ENCODE results near the gene LPAR3.

Gene LPAR3

GRCh38 chr1:84803604-84804003, 89.4 kb downstream of the LPAR3 start:
- H3K27ac ChIP-seq = no peak overlapping the region
- no peaks in the 10 kb centered on the region for H3K4me1 ChIP-seq (ENCODE audit: control insufficient read depth in 1 of 2, insufficient read depth in 1 of 2, low read depth in 1 of 2, low read length in 1 of 2)
- no peak for TF ChIP-seq CTCF (IDR thresholded peaks at IDR 0.05)
- no peak overlapping the region for H3K4me3 ChIP-seq (ENCODE audit: low read depth in 1 of 2, low read length in 1 of 2)
- H3K27me3 ChIP-seq = no peaks in the 10 kb centered on the region
- no peaks in the 10 kb centered on the region for H3K9me3 ChIP-seq
- no peaks in the 10 kb centered on the region for H3K36me3 ChIP-seq

DNA sequence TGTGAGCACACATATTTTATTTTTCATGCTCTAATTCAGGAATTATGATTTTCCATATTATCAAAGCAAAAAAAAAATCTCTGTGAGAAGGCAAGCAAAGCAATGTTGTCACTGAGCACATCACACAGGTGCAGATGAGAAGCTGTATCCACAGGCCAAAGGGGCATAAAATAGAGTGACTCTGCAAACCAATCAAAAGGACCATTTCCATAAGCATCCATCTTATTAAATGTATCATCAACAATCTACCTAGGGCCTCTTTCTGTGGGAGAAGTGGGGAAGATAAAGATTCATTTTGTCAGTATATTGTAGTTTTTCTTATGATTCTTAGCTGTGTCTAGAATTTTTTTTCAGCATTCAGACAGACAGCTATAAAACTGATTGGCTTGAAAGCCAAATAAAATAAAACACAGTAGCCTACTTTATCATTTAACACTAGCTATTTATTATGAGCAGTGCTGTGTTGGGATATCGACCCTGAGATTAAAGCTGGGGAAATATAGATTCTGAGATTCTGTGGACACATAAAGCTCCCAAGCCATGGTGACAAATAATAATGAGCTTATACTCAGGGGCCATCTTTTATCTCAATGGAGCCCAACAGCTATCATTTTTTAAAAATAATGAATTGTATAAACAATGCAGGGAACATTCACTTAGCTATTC, 90.3 kb downstream of the LPAR3 start:
- H3K27ac ChIP-seq = no peak overlapping the region
- H3K27me3 ChIP-seq = no peaks in the 10 kb centered on the region
- no peaks in the 10 kb centered on the region for H3K9me3 ChIP-seq
- H3K36me3 ChIP-seq = no peaks in the 10 kb centered on the region
- H3K4me3 ChIP-seq (ENCODE audit: low read depth in 1 of 2, low read length in 1 of 2) = no peak overlapping the region
- no peaks in the 10 kb centered on the region for H3K4me1 ChIP-seq (ENCODE audit: control insufficient read depth in 1 of 2, insufficient read depth in 1 of 2, low read depth in 1 of 2, low read length in 1 of 2)
- no peak for TF ChIP-seq CTCF (IDR thresholded peaks at IDR 0.05)

- H3K4me3 ChIP-seq (ENCODE audit: low read depth in 1 of 2, low read length in 1 of 2) = no peak overlapping the region
- no peak for TF ChIP-seq CTCF (IDR thresholded peaks at IDR 0.05)
- no peaks in the 10 kb centered on the region for H3K9me3 ChIP-seq
- no peaks in the 10 kb centered on the region for H3K36me3 ChIP-seq
- H3K27me3 ChIP-seq = no peaks in the 10 kb centered on the region
- H3K27ac ChIP-seq = no peak overlapping the region
- H3K4me1 ChIP-seq (ENCODE audit: control insufficient read depth in 1 of 2, insufficient read depth in 1 of 2, low read depth in 1 of 2, low read length in 1 of 2) = no peaks in the 10 kb centered on the region
These were observed 92.6 kb downstream of the LPAR3 start for GRCh38 chr1:84800090-84801073.

GRCh38 chr1:84797603-84798002, 95.4 kb downstream of the LPAR3 start:
- no peaks in the 10 kb centered on the region for H3K9me3 ChIP-seq
- H3K36me3 ChIP-seq = no peaks in the 10 kb centered on the region
- no peaks in the 10 kb centered on the region for H3K4me1 ChIP-seq (ENCODE audit: control insufficient read depth in 1 of 2, insufficient read depth in 1 of 2, low read depth in 1 of 2, low read length in 1 of 2)
- H3K27ac ChIP-seq = no peak overlapping the region
- TF ChIP-seq CTCF (IDR thresholded peaks at IDR 0.05) = no peak
- H3K27me3 ChIP-seq = no peaks in the 10 kb centered on the region
- no peak overlapping the region for H3K4me3 ChIP-seq (ENCODE audit: low read depth in 1 of 2, low read length in 1 of 2)

- Histone ChIP-seq H3K4me3 (ENCODE audit: low read depth in 1 of 2, low read length in 1 of 2) (no peak overlapping the region), H3K27me3 (no peaks in the 10 kb centered on the region), H3K36me3 (no peaks in the 10 kb centered on the region), H3K9me3 (no peaks in the 10 kb centered on the region), H3K27ac (no peak overlapping the region), H3K4me1 (ENCODE audit: control insufficient read depth in 1 of 2, insufficient read depth in 1 of 2, low read depth in 1 of 2, low read length in 1 of 2) (no peaks in the 10 kb centered on the region)
- TF ChIP-seq CTCF (IDR thresholded peaks at IDR 0.05) = no peak
These were observed 96.9 kb downstream of the LPAR3 start for GRCh38 chr1:84795966-84796600.

All from neutrophil (primary cell).